Sigmoid colon (tissue), 3 donors: ENCODE measurements around the gene CCDC188.

ENCODE experiments used
- POLR2A ChIP-seq, 2 donors: fragments of 450-650 bp; IDR thresholded peaks; one replicate each; pipeline ENCODE4 v1.6.1; 2016; ENCODE audit warnings: antibody characterized with exemption in 2 of 2, mild to moderate bottlenecking in 2 of 2, moderate library complexity in 2 of 2
- TF ChIP-seq, protein P1 (sequence below), 4 experiments: fragments of 450-650 bp in 3 of 4; fragments of 200-600 bp in 1 of 4; IDR thresholded peaks; one replicate each; pipeline ENCODE4 v1.5.1; 2016 to 2019; ENCODE audit warnings: antibody characterized with exemption in 4 of 4, mild to moderate bottlenecking in 3 of 4, moderate library complexity in 2 of 4

DNA sequence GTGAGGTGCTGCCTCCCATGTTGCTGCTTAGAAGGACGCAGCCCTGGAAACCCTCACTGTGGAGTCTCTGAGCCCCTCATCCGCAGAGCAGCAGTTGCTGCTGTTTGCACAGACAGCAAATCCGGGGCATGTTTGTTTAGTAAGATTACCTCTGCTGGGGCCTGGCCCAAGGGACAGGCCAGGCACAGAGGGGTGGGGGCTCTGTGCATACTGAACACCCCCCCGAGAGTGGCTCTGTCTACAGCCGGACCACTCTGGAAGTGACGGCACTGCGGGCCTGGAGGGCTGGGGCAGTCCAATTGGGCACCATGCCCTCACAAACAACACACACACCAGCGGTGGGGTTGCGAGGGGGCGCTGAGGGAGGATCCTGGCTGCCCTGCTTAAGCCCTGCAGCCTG lies 22.9 kb upstream of the CCDC188 start:
- TF ChIP-seq, protein P1, sequence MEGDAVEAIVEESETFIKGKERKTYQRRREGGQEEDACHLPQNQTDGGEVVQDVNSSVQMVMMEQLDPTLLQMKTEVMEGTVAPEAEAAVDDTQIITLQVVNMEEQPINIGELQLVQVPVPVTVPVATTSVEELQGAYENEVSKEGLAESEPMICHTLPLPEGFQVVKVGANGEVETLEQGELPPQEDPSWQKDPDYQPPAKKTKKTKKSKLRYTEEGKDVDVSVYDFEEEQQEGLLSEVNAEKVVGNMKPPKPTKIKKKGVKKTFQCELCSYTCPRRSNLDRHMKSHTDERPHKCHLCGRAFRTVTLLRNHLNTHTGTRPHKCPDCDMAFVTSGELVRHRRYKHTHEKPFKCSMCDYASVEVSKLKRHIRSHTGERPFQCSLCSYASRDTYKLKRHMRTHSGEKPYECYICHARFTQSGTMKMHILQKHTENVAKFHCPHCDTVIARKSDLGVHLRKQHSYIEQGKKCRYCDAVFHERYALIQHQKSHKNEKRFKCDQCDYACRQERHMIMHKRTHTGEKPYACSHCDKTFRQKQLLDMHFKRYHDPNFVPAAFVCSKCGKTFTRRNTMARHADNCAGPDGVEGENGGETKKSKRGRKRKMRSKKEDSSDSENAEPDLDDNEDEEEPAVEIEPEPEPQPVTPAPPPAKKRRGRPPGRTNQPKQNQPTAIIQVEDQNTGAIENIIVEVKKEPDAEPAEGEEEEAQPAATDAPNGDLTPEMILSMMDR (IDR thresholded peaks at IDR 0.05) = no peak
- TF ChIP-seq POLR2A (IDR thresholded peaks at IDR 0.05) = no peak
